Sigmoid colon (tissue), 7 donors: Measurements from ENCODE around the gene METTL26. TPM values are rescaled to one million over a fixed set of nuclear protein-coding genes. Genes with fewer than 3 reads are reported as not detected.

Experiments
- DNase-seq: peaks from one replicate; pipeline ENCODE4 v3.0.0-alpha.2; 2019
- H3K27ac ChIP-seq, 4 donors: fragments of 200-600 bp; sonication (generic); one replicate each; pipeline ENCODE4 v1.5.1; 2016 to 2019; ENCODE audit warnings: mild to moderate bottlenecking in 1 of 4
- H3K27me3 ChIP-seq, 3 donors: fragments of 200-600 bp; sonication (generic); one replicate each; pipeline ENCODE4 v1.5.1; 2019; ENCODE audit warnings: mild to moderate bottlenecking in 1 of 3
- H3K36me3 ChIP-seq, 4 donors: fragments of 200-600 bp; sonication (generic); one replicate each; pipeline ENCODE4 v1.5.1; 2016 to 2019
- H3K4me1 ChIP-seq, 4 donors: fragments of 200-600 bp; sonication (generic); one replicate each; pipeline ENCODE4 v1.5.1; 2017 to 2019
- H3K4me3 ChIP-seq, 4 donors: fragments of 200-600 bp; sonication (generic); one replicate each; pipeline ENCODE4 v1.5.1; 2017 to 2019; ENCODE audit warnings: mild to moderate bottlenecking in 2 of 4, moderate library complexity in 1 of 4
- H3K9me3 ChIP-seq, 4 donors: fragments of 200-600 bp in 3 of 4; sonication (generic) in 3 of 4; one replicate each; pipeline versions ENCODE4 v1.5.1 to v1.6.1; 2013 to 2019
- CTCF ChIP-seq, 4 experiments: fragments of 450-650 bp in 3 of 4; fragments of 200-600 bp in 1 of 4; IDR thresholded peaks; one replicate each; pipeline ENCODE4 v1.5.1; 2016 to 2019; ENCODE audit warnings: antibody characterized with exemption in 4 of 4, mild to moderate bottlenecking in 3 of 4, moderate library complexity in 2 of 4
- EP300 ChIP-seq, 4 donors: sonication (generic); formaldehyde crosslinking; IDR thresholded peaks; one replicate each; pipeline ENCODE4 v1.6.1; 2017; ENCODE audit warnings: antibody characterized with exemption in 4 of 4
- POLR2A ChIP-seq, 2 donors: fragments of 450-650 bp; IDR thresholded peaks; one replicate each; pipeline ENCODE4 v1.6.1; 2016; ENCODE audit warnings: antibody characterized with exemption in 2 of 2, mild to moderate bottlenecking in 2 of 2, moderate library complexity in 2 of 2
- POLR2AphosphoS5 ChIP-seq, 4 donors: sonication (generic); formaldehyde crosslinking; IDR thresholded peaks; one replicate each; pipeline ENCODE4 v1.6.1; 2017; ENCODE audit warnings: antibody characterized with exemption in 4 of 4
- WGBS, 2 donors: extraction: QIAGEN DNeasy Blood & Tissue Kit; methylation state at CpG; one replicate each; pipeline ENCODE4 v1.1.7; 2013; 5-methylcytosine and 5-hydroxymethylcytosine counted together
- intact Hi-C: fragments of 100-400 bp; cut with DNase I; formaldehyde crosslinking; loops from one replicate; pipeline ENCODE4 v1.15.1; 2023
- polyA plus RNA-seq, 3 donors: library from polyadenylated mRNA; stranded (reverse); fragments of 200-250 nt; gene quantifications; one replicate each; pipeline ENCODE4 v1.2.3, GENCODE V29; 2013
- total RNA-seq, 4 donors: library from RNA; depleted of rRNA; stranded (reverse); fragments of >200 nt; gene quantifications; one replicate each; pipeline ENCODE4 v1.1.0, GENCODE V29; 2016
- donor health status: healthy with polysubstance abuse.
- donor health status: Bipolar disorder and iron deficiency.
- donor health status: healthy.

The METTL26 gene
- total and polyA plus RNA-seq, 7 donors: 79.5 to 163 (median 132) TPM

- 93 to 94% methylated on average over 19 of the region's 19 CpGs for WGBS, 2 donors
- Histone ChIP-seq H3K9me3 (no peaks in the 10 kb centered on the region), H3K27ac (no peak overlapping the region), H3K4me3 (no peak overlapping the region), H3K36me3 (peaks cover 33 to 48% (median 39%) of the 10 kb centered on the region in 4 donors), H3K4me1 (peaks cover 0 to 42% (median 33%) of the 10 kb centered on the region in 4 donors), H3K27me3 (no peaks in the 10 kb centered on the region)
- no peak for TF ChIP-seq POLR2AphosphoS5 (IDR thresholded peaks at IDR 0.05)
- no peak for TF ChIP-seq EP300 (IDR thresholded peaks at IDR 0.05)
- no peak for DNase-seq
- intact Hi-C loops: no loop called here
Measured at GRCh38 chr16:672371-672770, 36.3 kb upstream of the METTL26 start.

GRCh38 chr16:671353-672131 is 35.4 kb upstream of the METTL26 start:
- H3K36me3 ChIP-seq: peaks cover 33 to 48% (median 39%) of the 10 kb centered on the region in 4 donors
- H3K4me3 ChIP-seq: no peak overlapping the region
- WGBS, 2 donors: 86 to 91% methylated on average over 40 of the region's 40 CpGs
- H3K9me3 ChIP-seq: no peaks in the 10 kb centered on the region
- intact Hi-C loops: no loop called here
- H3K27ac ChIP-seq: no peak overlapping the region
- DNase-seq: no peak
- peaks cover 0 to 47% (median 36%) of the 10 kb centered on the region in 4 donors for H3K4me1 ChIP-seq
- H3K27me3 ChIP-seq: no peaks in the 10 kb centered on the region
- TF ChIP-seq EP300 (IDR thresholded peaks at IDR 0.05): no peak
- no peak for TF ChIP-seq CTCF (IDR thresholded peaks at IDR 0.05)
- no peak for TF ChIP-seq POLR2A (IDR thresholded peaks at IDR 0.05)

GRCh38 chr16:670485-671352 is 34.6 kb upstream of the METTL26 start:
- no peak for DNase-seq
- TF ChIP-seq POLR2A (IDR thresholded peaks at IDR 0.05) (no peak), CTCF (IDR thresholded peaks at IDR 0.05) (no peak), EP300 (IDR thresholded peaks at IDR 0.05) (no peak), POLR2AphosphoS5 (IDR thresholded peaks at IDR 0.05) (no peak)
- no peak overlapping the region for H3K4me3 ChIP-seq
- peaks cover 33 to 48% (median 39%) of the 10 kb centered on the region in 4 donors for H3K36me3 ChIP-seq
- H3K27ac ChIP-seq: no peak overlapping the region
- WGBS, 2 donors: 92 to 93% methylated on average over 52 of the region's 52 CpGs
- no peaks in the 10 kb centered on the region for H3K9me3 ChIP-seq
- no peaks in the 10 kb centered on the region for H3K27me3 ChIP-seq
- peaks cover 0 to 40% (median 32%) of the 10 kb centered on the region in 4 donors for H3K4me1 ChIP-seq
- intact Hi-C loops: no loop called here

- Histone ChIP-seq H3K36me3 (peaks cover 33 to 48% (median 39%) of the 10 kb centered on the region in 4 donors), H3K9me3 (no peaks in the 10 kb centered on the region), H3K4me3 (no peak overlapping the region), H3K27me3 (no peaks in the 10 kb centered on the region), H3K4me1 (peaks cover 0 to 29% (median 23%) of the 10 kb centered on the region in 4 donors), H3K27ac (no peak overlapping the region)
- DNase-seq: no peak
- WGBS, 2 donors: 95 to 96% methylated on average over 13 of the region's 13 CpGs
- intact Hi-C loops: loop anchor here (10.0 kb wide), 1 partner anchor 285 kb away; the partner anchor contains the start of gene PGAP6
- TF ChIP-seq POLR2AphosphoS5 (IDR thresholded peaks at IDR 0.05): no peak
- no peak for TF ChIP-seq POLR2A (IDR thresholded peaks at IDR 0.05)
Measured at GRCh38 chr16:669666-670065, 33.6 kb upstream of the METTL26 start.

GRCh38 chr16:668519-669171 is 32.5 kb upstream of the METTL26 start:
- intact Hi-C loops: loop anchor here (10.0 kb wide), 1 partner anchor 284 kb away; the partner anchor contains the start of gene PGAP6
- peak overlapping the region; percentile 82 to 94 (median 86) for H3K27ac ChIP-seq
- TF ChIP-seq POLR2AphosphoS5 (IDR thresholded peaks at IDR 0.05) (no peak), EP300 (IDR thresholded peaks at IDR 0.05) (no peak), CTCF (IDR thresholded peaks at IDR 0.05) (no peak), POLR2A (IDR thresholded peaks at IDR 0.05) (no peak)

More at GRCh38 chr16:668519-669171, 32.5 kb upstream of the METTL26 start:
- H3K4me3 ChIP-seq: peak overlapping the region; percentile 62 to 99 (median 86)
- DNase-seq: no peak
- WGBS, 2 donors: 5 to 10% methylated on average over 50 of the region's 50 CpGs
- no peaks in the 10 kb centered on the region for H3K27me3 ChIP-seq
- no peaks in the 10 kb centered on the region for H3K9me3 ChIP-seq
- peaks cover 0 to 28% (median 22%) of the 10 kb centered on the region in 4 donors for H3K4me1 ChIP-seq
- H3K36me3 ChIP-seq: peaks cover 33 to 43% (median 39%) of the 10 kb centered on the region in 4 donors
